Epithelial cell of prostate (primary cell): ENCODE measurements around the gene VGLL4.

ENCODE experiments used
- DNase-seq: peaks from one replicate; pipeline ENCODE4 v3.0.0-alpha.2; 2011; ENCODE audit warnings: low read depth, low spot score
- H3K27ac ChIP-seq: fragments of 450-650 bp; 2 replicates; pipeline ENCODE4 v1.5.1; 2017; ENCODE audit warnings: mild to moderate bottlenecking

VGLL4 gene

GRCh38 chr3:11632564-11632963 lies 11.2 kb downstream of the VGLL4 start:
- H3K27ac ChIP-seq, result no peak overlapping the region

DNA sequence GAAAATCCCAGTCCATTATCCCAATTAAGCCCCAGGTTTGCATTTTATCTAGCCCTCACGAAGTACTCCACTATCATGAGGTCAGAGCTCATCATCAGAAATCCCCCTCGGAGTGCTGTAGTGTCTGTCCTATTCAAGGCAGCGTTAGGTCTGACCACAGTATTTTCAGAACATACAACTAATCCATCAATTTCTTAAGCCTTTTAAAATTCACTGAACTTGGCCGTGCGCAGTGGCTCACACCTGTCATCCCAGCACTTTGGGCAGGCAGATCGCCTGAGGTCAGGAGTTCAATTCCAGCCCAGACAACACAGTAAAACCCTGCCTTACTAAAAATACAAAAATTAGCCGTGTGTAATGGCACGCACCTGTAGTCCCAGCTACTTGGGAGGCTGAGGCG lies 11.9 kb downstream of the VGLL4 start:
- no peak for DNase-seq
- H3K27ac ChIP-seq, result no peak overlapping the region

More at GRCh38 chr3:11632564-11632963, 11.2 kb downstream of the VGLL4 start:
- DNase-seq, result no peak

DNA sequence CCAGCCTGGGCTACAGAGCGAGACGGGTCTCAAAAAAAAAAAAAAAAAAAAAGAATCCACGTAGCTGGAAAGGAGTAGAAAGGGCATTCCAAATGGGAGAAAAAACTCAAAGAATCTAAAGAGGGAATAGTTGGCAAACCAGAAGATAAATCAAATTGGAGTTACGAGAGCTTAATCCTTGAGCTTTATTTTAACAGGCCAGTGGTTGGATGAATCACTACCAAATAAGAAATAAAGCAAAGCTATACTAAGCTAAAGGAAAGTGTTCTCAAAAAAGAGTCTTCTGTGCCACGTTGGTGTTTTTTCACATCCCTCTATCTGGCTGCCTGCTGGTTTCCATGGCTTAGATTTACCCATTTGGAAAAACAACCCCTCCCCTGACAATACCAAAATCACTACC lies 14.0 kb downstream of the VGLL4 start:
- H3K27ac ChIP-seq, result no peak overlapping the region
- no peak for DNase-seq

- no peak for DNase-seq
- H3K27ac ChIP-seq, result no peak overlapping the region
These were observed 16.1 kb downstream of the VGLL4 start for GRCh38 chr3:11627612-11628011.

DNA sequence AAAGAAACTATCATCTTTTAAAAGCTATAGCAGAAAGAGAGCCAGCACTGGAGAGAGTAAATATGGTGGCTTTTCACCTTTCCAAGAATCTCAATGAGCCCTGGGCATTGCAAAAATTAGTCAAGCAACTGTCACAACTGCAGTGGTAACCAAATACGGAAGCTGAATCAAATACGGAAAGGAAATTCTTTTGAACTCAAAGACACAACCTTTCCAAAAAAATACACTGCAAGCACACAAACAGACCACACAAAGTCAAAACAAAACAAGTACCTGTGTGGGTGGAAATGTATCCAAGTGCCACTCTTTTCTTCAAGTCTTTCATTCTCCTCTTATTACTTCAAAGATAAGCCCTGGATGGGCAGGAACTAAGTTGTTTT lies 17.6 kb downstream of the VGLL4 start:
- DNase-seq, result no peak
- H3K27ac ChIP-seq, result no peak overlapping the region

- no peak overlapping the region for H3K27ac ChIP-seq
- no peak for DNase-seq
These were observed 18.2 kb downstream of the VGLL4 start for GRCh38 chr3:11625376-11626083.

- DNase-seq, result no peak
- peak overlapping the region; percentile 43 for H3K27ac ChIP-seq
These were observed 18.9 kb downstream of the VGLL4 start for GRCh38 chr3:11624704-11625375.

DNA sequence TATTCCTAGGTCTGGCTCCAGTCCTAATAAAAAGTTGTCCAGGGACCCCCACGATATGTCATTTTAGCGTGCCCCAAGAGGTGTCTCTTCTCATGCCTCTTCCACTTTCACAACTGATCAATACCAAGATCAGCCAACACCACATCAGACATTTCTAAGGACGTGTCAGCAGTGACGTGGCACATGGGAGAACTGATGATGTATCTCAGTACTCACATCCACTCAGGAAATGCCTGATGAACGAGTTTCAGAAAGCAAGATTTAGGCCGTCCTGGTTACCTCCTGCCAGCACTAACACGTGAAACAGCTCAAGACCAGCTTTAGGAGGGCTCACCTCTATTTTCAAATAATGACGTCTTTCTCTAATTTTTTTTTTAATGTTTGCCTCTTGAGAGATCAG lies 19.6 kb downstream of the VGLL4 start:
- H3K27ac ChIP-seq, result peak overlapping the region; percentile 43
- DNase-seq, result no peak

DNA sequence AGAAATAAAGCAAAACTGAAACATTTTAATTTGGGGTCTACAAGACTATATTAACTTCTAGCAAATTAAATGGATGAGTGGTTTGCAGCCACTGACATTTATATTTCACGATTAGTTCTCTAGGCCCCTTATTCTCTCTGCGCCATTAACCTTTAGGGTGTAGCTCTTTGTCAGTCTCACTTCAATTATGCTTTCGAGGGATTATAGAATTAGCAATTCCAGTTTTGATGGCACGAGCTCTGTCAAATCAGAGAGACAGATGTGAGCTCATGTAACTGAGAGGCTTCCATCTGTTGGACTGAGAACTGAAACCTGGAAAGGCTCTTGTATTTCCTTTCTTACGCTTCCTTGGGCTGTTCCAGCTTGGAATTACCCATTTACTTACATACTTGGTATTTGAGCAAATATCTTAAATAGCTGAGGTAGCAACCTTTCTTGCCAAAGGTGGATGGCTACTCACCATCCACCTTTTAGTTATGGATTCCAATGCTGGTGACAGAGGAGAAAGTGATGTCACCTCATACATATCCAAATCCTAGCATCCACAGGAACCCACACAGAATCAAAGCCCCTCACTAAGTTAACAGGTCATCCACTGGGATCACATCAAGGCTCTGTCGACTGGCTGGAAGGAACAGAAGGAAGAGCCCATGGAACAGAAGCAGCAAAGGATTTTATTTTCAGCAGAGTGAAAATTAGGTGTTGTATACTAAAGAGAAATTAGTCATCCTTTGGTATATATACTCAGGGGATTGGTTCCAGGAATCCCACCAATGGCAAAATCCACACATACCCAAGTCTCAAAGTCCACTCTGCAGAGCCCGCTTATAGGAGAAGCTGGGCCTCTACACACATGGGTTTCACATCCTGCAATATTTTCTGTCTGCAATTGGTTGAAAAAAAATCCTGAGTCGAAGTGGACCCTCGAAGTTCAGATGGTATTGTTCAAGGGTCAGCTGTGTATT lies 20.8 kb downstream of the VGLL4 start:
- DNase-seq, result no peak
- H3K27ac ChIP-seq, result no peak overlapping the region

DNA sequence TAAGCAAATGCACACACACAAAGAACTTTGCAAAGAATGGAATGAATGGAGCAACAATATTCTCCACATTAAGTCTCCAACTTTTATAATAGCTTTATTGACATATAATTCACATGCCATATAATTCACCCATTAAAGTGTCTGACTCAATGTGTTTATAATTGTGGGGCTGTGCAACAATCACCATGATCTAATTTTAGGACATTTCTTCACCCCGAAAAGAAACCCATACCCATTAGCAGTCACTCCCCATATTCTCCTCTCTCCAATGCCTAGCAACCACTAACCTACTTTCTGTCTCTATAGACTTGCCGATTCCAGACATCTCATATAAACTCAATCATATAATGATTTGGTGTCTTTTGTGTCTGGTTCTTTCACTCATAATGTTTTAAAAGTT lies 22.6 kb downstream of the VGLL4 start:
- DNase-seq, result no peak
- H3K27ac ChIP-seq, result no peak overlapping the region

DNA sequence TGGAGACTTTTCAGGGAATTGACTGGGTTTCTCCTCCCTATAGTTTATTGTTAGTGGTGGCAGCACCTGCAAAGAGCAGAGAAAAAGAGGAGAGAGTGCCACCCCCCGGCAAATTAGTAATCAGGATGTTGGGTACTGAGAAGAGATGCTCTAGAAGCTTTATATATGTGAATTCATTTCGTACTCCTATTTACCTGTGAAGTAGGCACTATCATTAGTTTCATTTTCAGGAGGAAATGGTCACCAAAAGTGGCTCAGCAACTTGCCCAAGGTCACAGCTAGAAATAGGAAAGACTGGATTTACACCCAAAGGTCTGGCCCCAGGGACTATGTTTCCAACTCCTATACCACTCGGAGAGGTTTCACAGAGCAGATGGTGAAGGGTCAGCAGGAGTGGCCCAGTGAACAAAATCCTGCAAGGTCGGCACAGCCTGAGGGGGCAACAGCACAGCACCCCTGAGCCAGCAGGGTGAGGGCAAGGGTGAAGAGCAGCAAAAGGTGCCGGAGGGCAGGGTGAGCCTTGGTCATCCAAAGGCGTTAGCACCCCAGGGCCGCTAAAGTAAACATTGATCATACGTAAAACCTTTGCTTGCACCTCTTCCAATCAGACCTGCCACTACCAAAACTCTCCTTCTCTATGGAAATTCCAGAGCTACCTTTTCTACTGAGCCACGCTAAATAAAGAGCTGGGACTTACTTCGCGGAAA lies 23.6 kb downstream of the VGLL4 start:
- no peak overlapping the region for H3K27ac ChIP-seq
- DNase-seq, result no peak

- H3K27ac ChIP-seq, result no peak overlapping the region
- no peak for DNase-seq
These were observed 24.3 kb downstream of the VGLL4 start for GRCh38 chr3:11619461-11619860.

- DNase-seq, result no peak
- no peak overlapping the region for H3K27ac ChIP-seq
These were observed 24.8 kb downstream of the VGLL4 start for GRCh38 chr3:11618904-11619303.

GRCh38 chr3:11616551-11616950 lies 27.2 kb downstream of the VGLL4 start:
- no peak for DNase-seq
- no peak overlapping the region for H3K27ac ChIP-seq

- no peak for DNase-seq
These were observed 29.7 kb downstream of the VGLL4 start for GRCh38 chr3:11613851-11614487.

GRCh38 chr3:11613319-11613718 lies 30.4 kb downstream of the VGLL4 start:
- DNase-seq, result no peak
- H3K27ac ChIP-seq, result no peak overlapping the region

More at GRCh38 chr3:11613851-11614487, 29.7 kb downstream of the VGLL4 start:
- H3K27ac ChIP-seq, result no peak overlapping the region

GRCh38 chr3:11612515-11613188 lies 31.1 kb downstream of the VGLL4 start:
- DNase-seq, result no peak
- H3K27ac ChIP-seq, result no peak overlapping the region

DNA sequence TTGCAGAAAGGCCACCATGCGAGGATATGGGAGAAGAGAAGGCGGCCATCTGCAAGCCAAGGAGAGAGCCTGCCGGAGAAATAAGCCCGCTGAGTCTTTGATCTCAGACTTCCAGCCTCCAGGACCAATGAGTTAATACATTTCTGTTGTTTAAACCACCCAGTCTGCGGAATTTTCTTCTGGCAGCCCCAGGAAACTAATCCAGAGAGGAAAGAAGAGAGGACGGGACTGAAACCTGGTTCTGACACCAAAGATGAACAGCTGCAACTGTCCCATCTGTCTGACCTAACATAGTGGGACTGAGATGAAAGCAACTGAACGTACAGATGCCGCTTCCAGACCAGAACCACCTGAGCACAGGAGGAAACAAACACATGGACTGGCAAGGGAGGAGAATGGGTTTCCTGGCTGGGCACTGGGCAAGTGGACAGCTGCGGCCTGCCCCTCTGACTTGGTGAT lies 32.3 kb downstream of the VGLL4 start:
- H3K27ac ChIP-seq, result no peak overlapping the region

GRCh38 chr3:11610700-11611275 lies 32.9 kb downstream of the VGLL4 start:
- DNase-seq, result no peak
- H3K27ac ChIP-seq, result peak overlapping the region; percentile 24

More for the DNA sequence above, 32.3 kb downstream of the VGLL4 start:
- DNase-seq, result no peak
